ENCODE results near the gene ROCK2.

DNA sequence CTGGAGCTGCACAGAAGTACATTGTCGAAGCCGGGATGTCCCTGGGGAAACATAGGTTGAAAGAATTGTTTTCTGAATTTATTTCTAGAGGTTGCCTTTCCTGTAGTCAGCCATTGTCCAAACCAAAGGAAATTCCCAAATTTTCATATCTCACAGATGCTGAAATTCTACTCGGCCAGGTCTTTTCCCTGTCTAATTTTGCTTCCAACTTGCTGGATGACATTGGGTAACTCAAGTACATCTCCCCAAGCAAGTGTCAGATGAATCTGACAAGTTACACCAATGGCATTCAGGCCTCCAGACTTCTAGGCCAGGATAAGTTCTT, 47.5 kb upstream of the ROCK2 start:
- no peak for TF ChIP-seq EZH2 (IDR thresholded peaks at IDR 0.05; ENCODE audit: insufficient read depth, low read length)
- TF ChIP-seq, protein P1, sequence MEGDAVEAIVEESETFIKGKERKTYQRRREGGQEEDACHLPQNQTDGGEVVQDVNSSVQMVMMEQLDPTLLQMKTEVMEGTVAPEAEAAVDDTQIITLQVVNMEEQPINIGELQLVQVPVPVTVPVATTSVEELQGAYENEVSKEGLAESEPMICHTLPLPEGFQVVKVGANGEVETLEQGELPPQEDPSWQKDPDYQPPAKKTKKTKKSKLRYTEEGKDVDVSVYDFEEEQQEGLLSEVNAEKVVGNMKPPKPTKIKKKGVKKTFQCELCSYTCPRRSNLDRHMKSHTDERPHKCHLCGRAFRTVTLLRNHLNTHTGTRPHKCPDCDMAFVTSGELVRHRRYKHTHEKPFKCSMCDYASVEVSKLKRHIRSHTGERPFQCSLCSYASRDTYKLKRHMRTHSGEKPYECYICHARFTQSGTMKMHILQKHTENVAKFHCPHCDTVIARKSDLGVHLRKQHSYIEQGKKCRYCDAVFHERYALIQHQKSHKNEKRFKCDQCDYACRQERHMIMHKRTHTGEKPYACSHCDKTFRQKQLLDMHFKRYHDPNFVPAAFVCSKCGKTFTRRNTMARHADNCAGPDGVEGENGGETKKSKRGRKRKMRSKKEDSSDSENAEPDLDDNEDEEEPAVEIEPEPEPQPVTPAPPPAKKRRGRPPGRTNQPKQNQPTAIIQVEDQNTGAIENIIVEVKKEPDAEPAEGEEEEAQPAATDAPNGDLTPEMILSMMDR (IDR thresholded peaks at IDR 0.05; ENCODE audit: insufficient read depth, low read depth, low read length): no peak
